ENCODE results near the gene MSLN.
"Not testable (repeated sequence)": the region's sequence is repeated elsewhere in the genome, so short reads cannot be mapped to it uniquely, and the experiment has no call there.

The MSLN gene

DNA sequence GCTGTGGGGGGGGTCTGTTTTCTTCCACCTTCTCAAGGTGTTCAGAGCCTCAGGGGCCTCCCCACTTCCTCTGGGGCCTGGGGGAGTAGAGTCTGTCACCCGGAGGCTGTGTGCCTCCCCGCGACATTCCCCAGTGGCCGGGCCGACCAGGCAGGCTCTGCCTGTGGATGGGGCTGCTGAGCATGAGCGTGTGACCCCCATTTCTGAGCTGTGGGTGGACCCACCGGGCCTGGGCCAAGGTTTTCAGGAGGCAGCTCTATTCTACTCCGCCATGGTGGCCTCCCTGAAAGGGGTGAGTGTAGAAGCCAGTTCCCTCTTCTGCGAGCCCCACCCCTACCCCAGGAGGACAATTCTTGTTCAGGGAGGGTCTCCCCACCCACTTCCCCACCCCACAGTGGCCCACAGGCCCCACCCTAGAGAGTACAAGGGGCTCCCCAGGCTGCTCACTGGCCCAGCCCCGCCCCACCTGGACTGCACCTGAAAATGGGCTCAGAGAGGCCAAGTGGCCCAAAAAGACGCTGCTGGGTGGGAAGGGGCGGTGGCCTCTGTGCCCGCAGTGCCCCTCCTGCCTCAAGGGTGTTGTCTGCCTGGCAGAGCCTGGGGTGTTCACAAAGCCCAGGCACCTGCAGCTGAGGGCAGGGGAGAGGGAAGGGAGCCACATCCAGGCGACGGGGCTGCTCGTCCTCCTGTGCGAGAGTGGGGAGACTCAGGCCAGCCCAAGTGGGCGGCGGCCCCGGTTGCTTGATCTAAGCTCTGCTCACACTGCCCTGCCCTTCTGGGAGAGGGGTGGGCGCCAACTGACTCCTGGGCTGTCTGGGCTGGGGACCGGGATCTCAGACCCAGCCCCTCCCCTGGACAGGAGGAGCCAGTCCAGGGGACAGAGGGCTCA, 1.3 kb downstream of the MSLN start:
- no peak for DNase-seq

DNA sequence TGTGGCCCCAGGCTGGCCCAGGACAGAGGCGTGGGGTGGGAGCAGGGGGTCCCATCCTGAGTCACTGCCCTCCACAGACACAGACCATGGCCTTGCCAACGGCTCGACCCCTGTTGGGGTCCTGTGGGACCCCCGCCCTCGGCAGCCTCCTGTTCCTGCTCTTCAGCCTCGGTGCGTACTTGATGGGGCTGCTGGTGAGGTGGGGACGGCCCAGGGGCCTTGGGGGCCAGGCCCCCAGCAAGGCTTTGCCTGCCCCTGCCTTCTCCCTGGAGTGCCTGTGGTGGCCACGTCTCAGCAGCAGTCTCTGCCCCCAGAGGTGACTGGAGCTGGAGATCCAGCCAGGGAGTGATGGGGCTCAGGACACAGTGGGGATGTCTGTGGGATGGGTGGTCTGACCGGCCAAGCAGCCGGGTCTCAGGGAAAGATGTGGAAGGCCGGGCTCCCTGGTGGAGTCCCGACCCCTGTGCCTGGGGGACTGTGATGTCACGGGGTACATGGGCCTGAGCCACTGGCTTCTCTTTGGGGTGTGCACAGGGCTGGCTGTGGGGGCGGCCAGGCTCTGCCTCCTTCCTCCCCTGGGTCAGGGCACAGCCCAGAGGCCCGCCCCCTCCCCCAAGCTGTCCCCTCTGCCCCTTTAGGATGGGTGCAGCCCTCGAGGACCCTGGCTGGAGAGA, 2.2 kb downstream of the MSLN start:
- no peak for DNase-seq

DNA sequence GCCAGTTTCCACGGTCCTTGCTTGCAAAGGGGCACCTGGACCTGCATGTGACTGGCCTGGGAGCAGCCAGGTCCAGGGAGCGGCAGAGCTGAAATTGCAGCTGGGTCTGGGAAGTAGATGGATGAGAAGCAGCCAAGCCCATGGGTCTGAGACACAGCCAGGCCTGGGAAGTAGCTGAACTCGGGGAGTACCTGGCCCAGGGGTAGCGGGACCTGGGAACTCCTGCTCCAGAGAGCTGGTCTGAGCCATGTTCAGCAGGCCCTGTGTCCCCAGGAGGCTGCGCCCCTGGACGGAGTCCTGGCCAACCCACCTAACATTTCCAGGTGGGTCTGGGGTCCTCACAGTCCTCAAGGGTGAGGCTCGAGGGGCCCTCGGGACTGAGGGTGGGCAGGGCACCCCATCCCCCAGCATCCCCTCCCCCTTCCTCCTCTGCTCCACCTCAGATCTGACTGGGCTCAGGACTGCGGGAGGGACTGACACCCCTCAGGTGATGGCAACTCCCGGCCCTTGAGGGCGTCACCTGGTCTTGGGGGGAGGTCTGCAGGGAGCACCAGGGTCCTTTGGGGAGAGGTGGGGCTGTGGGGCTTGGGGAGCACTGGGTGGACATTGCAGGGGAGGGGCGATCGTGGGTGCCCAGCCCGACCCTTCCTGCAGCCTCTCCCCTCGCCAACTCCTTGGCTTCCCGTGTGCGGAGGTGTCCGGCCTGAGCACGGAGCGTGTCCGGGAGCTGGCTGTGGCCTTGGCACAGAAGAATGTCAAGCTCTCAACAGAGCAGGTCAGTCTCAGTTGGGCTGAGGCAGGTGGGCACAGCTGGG, 3.0 kb downstream of the MSLN start:
- no peak for DNase-seq

DNA sequence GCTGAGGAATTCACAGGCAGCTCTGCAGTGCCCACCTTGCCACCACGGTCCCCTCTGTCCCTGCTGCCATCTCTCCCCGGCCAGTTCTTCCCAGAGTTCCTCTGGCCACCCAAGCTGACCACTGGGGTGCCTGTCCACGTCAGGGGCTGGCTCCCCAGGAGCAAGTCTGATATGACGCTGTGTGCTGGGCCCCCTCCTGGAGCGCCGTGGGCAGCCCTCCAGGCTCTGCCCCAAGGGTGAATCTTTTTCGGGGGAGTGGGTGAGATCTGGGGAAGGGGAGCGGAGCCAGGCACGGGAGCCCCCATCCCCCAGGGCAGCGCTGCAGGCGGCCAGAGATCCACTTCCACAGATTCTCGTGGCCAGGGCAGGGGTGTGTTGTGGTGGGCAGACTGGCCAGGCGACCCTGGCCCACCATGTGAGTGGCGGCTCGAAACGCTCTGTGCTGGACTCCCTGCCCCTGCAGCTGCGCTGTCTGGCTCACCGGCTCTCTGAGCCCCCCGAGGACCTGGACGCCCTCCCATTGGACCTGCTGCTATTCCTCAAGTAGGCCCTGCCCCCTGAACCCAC, 3.7 kb downstream of the MSLN start:
- DNase-seq, result no peak

DNA sequence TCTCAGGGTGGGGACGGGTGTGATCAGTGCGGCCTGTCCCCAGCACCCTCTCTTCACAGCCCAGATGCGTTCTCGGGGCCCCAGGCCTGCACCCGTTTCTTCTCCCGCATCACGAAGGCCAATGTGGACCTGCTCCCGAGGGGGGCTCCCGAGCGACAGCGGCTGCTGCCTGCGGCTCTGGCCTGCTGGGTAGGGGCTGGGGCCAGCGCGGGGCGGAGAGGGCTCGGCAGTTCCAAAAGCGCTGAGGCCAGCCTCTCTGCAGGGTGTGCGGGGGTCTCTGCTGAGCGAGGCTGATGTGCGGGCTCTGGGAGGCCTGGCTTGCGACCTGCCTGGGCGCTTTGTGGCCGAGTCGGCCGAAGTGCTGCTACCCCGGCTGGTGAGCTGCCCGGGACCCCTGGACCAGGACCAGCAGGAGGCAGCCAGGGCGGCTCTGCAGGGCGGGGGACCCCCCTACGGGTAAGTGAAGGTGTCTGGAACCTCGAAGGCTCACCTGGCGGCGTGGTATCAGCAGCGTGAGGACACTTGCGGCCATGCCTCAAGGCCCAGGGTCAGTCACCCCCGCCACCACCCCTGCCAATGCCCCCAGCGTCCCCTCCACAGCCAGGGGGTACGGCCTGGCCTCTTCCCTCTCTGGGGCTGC, 4.4 kb downstream of the MSLN start:
- DNase-seq, result no peak

DNA sequence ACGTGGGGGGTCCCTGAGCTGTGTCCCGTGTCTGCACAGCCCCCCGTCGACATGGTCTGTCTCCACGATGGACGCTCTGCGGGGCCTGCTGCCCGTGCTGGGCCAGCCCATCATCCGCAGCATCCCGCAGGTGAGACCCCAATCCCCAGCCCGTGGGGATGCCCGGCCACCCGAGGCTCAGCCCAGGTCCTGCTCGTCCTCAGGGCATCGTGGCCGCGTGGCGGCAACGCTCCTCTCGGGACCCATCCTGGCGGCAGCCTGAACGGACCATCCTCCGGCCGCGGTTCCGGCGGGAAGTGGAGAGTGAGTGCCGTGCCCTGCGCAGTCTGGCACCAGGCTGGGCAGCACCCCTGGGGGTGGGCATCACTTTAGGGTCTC, 4.9 kb downstream of the MSLN start:
- no peak for DNase-seq

DNA sequence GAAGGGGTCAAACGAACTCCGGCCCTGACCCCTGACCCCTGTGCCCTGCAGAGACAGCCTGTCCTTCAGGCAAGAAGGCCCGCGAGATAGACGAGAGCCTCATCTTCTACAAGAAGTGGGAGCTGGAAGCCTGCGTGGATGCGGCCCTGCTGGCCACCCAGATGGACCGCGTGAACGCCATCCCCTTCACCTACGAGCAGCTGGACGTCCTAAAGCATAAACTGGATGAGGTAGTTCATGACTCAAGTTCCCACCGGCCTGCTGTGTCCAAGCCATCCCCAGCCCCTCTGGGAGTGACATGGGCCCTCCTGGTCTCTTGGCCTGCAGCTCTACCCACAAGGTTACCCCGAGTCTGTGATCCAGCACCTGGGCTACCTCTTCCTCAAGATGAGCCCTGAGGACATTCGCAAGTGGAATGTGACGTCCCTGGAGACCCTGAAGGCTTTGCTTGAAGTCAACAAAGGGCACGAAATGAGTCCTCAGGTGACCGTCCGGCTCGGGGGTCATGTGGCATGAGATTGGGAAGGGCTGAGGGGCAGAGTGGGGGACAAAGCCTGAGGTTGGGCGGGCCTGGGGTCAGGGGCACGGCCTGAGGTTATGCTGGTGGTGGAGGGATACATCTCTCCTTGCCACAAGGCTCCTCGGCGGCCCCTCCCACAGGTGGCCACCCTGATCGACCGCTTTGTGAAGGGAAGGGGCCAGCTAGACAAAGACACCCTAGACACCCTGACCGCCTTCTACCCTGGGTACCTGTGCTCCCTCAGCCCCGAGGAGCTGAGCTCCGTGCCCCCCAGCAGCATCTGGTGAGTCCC, 5.7 kb downstream of the MSLN start:
- DNase-seq, result no peak

DNA sequence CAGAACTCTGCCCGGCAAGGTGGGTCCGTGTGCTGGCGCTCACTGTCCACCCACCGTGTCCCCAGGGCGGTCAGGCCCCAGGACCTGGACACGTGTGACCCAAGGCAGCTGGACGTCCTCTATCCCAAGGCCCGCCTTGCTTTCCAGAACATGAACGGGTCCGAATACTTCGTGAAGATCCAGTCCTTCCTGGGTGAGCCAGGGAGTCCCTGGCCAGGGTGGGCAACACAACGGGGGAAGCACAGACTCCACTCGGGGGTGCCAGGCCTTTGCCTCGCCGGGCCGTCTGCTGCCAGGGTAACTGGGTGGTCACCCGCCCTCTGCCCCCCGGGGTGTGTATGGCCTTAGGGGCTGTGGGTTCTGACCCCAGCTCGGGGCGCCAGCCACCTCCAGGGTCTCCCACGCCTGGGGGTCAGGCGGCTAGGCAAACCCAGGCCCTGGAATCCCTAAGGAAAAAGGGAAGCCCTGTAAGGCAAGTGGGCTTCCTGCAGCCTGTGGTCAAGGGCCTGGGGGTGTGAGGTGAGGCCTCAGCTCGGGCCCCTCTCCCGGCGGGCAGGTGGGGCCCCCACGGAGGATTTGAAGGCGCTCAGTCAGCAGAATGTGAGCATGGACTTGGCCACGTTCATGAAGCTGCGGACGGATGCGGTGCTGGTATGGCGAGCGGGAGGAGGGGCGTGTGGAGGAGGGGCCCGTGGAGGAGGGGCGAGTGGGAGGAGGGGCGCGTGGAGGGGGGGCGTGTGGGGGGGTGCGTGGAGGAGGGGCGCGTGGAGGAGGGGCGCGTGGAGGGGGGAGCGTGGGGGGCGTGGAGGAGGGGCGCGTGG, 6.5 kb downstream of the MSLN start:
- no peak for DNase-seq

DNA sequence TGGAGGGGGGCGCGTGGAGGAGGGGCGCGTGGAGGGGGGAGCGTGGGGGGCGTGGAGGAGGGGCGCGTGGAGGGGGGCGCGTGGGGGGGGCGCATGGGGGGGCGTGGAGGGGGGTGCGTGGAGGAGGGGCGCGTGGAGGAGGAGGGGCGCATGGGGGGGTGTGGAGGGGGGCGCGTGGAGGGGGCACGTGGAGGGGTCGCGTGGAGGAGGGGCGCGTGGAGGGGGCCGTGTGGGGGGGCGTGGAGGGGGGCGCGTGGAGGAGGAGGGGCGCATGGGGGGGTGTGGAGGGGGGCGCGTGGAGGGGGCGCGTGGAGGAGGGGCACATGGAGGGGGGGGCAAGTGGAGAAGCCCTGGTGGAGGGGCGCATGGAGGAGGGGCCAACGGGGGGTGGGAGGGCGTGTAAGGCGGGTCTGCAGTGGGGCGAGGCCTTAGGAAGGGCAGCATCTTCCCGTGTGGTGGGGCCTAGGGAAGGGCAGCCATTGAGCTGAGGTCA, 7.3 kb downstream of the MSLN start:
- no peak for DNase-seq

DNA sequence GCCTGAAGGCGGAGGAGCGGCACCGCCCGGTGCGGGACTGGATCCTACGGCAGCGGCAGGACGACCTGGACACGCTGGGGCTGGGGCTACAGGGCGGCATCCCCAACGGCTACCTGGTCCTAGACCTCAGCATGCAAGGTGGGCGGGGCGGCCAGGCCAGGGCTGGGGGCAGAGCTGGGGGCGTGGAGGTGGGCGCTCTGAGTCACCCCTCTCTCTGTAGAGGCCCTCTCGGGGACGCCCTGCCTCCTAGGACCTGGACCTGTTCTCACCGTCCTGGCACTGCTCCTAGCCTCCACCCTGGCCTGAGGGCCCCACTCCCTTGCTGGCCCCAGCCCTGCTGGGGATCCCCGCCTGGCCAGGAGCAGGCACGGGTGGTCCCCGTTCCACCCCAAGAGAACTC, 7.9 kb downstream of the MSLN start:
- no peak for DNase-seq

DNA sequence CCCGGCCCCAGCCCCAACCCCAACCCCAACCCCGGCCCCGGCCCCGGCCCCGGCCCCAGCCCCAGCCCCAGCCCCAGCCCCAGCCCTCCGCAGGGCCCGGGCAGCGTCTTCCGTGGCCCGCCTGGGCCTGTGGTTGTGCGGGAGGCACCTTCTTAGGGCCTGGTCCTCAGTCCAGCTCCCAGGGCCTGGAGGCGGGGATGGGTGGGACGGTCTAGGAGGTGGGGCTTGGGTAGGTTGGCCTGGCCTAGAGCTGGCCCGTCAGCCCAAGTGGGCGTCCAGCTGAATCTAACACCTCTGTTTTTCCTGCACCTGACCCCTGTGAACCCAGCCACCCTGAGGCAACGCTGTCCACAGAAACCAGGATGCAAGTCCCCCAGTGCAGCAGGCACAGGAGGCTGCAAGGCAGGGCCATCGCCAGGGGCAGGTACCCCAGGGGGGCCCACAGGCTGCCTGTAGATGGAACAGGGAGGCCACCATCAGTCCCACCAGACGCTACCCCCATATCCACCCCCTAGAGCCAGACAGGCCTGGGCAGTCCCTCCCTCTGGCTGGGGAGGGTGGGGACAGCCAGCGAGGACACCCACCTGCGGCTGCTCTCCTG, 8.8 kb downstream of the MSLN start:
- no peak for DNase-seq

DNA sequence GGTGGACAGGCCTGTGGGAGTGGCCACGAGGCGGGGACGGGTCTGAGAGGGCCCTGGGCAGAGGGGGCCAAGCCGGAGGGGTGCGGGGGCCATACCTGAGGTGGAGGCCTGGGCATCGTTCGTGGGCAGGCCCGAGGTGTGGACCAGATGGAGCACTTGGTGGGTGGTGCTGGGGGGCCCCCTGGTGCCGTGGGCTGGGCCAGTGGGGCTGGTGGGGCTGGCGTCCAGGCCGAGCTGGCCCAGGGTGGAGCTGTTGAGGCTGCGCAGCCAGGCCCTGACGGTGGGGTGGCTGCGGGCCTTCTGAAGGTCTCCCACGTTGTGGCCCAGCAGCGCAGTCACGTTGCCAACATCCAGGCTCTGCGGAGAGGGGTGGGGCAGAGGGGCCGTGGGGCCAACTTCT, 9.4 kb downstream of the MSLN start:
- no peak for DNase-seq

DNA sequence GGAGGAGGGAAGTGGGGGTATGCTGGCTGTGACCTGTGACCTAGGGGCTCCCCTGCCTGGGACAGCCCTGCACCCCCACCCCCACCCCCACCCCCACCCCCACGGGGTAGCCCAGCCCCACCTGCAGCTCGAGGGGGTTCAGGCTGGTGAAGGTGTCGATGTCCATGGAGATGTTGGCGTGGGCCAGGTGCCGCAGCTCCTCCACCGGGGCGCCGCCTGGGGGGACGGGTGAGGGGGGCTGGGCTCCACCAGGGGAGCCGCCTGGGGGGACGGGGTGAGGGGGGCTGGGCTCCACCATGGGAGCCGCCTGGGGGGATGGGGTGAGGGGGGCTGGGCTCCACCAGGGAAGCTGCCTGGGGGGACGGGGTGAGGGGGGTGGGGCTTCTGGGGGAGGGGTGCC, 9.9 kb downstream of the MSLN start:
- DNase-seq, result no peak

DNA sequence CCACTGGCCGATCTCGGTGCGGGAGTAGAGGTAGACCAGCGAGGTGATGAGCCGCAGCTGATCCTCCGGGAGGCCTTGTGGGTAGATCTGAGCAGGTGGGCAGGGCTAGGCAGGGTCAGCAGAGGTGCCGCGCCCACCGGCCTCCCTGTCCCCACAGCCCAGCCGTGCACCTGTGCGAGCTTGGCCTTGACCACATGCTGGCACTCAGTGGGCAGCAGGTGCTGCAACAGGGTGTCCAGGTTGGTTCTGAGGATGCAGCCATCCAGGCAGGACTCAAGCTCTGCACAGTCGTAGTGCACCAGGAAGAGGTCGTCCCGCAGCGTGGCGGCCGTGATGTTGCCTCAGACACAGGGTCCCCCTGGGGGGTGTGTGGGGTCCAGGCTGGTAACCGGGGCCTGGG, 12.4 kb downstream of the MSLN start:
- no peak for DNase-seq

DNA sequence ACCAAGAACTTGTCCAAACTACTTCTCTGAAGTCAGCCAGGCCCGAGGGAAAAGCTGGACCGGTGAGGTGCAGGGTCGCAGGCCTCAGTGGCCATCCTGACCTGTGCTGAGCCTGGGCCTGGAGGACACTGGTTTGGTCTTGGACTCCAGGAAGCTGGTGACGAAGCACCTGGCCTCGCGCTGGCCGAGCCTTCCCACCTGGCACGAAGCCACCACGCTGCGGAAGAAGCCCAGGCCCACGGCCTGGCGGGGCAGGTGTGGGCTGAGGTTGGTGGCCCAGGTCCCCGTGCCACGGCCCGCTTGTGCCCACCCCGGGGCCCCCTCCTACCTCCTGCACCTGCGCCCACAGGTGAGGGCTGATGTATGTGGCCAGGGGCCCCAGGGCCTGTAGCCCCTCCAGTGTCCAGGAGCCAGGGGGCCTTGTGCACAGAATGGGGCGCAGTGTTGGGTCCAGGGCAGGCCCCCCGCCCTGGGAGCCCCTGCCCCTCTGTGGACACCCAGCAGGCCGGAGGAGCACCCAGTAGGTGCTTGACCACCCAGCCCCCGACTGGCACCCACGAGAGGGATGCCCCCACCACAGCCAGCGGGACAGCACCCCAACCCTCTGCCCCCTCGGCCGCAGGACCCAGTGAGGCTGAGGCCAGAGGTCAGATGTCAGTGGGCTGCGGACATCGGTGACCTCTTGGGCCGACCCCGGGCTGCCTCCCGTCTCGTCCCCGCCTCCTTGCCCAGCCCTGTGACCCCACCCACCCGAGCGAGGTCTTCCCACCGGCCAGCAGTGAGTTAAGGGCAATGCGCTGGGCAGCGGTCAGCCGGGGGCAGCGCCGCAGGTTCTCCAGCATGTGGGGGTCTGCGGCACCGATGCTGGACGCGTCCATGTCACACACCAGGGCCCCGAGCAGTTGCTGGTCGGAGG, 13.8 kb downstream of the MSLN start:
- no peak for DNase-seq

DNA sequence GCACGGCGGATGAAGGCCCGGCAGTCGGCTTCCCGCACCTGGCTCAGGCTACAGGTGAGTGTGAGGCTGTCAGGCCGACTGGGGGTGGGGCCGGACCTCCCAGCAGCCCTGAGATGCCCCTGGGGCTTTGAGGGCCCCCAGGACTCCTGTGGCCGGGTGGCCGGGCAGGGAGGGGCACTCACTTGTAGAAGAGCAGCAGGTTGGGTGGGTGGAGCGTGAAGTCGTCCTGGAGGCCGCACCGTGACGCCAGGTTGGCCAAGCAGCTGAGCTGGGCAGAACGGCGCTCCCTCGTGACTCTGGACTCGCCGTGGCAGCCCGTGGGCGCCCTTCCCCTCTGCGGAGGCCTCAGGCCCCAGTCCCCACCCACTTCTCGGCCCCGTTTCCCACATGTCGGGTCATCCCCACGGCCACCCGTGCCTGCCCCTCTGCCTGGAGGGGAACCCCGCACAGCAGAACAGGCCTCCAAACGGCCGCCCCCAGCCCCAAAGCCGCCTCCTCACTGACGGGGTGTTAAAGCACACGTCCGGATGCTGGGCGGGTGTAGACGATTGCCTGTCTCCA, 14.8 kb downstream of the MSLN start:
- DNase-seq, result no peak

DNA sequence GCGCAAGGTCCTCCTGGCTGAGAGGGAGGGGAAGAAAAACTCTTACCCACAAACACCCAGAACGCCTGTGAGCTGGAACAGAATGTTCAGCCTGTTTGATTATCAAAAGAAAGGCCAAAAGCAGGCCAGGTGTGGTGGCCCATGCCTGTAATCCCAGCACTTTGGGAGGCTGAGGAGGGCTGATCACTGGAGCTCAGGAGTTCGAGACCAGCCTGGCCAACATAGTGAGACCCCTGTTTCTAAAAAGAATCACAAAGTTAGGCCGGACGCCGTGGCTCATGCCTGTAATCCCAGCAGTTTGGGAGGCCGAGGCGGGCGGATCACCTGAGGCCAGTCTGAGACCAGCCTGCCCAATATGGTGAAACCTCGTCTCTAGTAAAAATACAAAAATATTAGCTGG, 15.8 kb downstream of the MSLN start:
- not testable (repeated sequence) for DNase-seq

DNA sequence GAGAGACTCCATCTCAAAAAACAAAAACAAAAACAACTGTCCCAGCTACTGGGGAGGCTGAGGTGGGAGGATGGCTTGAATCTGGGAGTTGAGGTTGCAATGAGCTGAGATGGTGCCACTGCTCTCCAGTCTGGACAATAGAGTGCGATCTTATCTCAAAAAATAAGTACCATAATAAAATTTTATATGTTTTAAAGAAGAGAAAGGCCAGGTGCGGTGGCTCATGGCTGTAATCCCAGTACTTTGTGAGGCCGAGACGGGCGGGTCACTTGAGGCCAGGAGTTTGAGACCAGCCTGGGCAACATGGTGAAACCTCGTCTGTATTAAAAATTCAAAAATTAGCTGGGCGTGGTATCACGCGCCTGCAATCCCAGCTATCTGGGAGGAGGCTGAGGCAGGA, 16.3 kb downstream of the MSLN start:
- DNase-seq, result no peak

DNA sequence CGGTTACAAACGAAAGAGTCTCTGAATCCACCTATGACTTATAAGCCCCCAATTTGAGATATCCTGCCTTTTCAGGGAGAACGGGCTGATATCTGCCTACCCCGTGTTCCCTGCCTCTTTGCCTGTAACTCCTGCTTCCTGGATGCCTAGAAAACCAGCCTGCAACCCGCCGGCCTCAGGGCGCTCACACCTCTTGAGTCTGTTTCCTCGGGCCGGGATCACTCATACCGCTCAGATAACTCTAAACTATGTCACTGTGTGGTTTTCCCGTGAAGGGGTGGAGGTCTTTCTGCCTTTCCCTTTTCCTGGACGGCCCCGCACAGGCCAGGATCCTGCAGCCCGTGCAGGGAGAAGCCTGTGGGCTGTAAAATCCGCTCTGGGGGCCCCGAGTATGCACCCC, 17.3 kb downstream of the MSLN start:
- no peak for DNase-seq
